Upper lobe of left lung (tissue), 4 donors: ENCODE measurements around the gene MSANTD1.

Source experiments
- POLR2A ChIP-seq, 4 donors: fragments of 450-650 bp; IDR thresholded peaks; one replicate each; pipeline ENCODE4 v1.5.1; 2016 to 2017; ENCODE audit warnings: antibody characterized with exemption in 4 of 4, mild to moderate bottlenecking in 2 of 4
- POLR2AphosphoS5 ChIP-seq, 2 donors: sonication (generic); formaldehyde crosslinking; IDR thresholded peaks; one replicate each; pipeline ENCODE4 v1.5.1; 2017; ENCODE audit warnings: antibody characterized with exemption in 2 of 2
- TF ChIP-seq, protein P1 (sequence below), 6 experiments: fragments of 450-650 bp in 4 of 6; fragments of 200-600 bp in 2 of 6; sonication (generic) in 2 of 6; IDR thresholded peaks; one replicate each; pipeline ENCODE4 v1.5.1; 2016 to 2019; ENCODE audit warnings: antibody characterized with exemption in 6 of 6

DNA sequence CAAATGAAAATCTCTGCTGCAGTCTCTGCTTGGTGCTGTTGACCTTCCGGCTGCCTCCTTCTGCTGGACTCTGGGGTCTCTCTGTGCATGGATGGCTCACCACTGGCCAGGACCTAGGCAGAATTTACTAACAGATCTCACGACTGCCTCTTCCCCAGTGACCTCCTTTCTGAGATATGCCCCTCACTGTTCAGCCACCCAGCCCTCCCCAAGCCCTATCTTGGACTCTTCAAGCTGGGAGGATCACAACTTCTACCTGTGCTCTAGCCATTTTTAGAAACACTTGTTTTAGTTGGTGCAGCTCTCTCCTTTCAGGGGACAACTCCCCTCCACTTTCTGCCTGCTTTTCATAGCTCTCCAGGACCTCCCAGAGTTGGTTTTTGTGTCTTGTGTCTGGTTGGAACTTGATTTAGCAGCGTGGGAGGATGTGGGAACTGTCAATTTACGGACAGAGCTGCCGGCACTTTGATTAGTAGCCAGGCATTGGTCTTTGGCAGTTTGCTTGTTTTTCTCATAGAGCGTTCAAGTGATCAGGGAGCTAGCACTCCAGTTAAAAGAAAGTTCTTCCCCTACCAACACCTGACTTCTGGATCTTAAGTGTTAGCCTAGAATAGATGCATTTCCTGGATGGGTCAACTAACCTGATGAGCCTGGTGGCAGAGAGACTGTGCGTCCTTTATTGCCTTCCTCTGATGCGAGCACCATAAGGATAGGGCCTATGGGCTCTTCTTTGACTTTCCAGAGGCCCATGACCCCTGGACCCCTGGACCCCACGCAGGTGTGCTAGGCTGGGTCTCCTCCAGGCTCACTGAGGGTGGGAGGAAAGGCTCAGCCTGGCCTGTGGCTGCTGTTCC, 50.4 kb downstream of the MSANTD1 start:
- TF ChIP-seq POLR2A (IDR thresholded peaks at IDR 0.05) (no peak), POLR2AphosphoS5 (IDR thresholded peaks at IDR 0.05) (no peak)
- TF ChIP-seq, protein P1, sequence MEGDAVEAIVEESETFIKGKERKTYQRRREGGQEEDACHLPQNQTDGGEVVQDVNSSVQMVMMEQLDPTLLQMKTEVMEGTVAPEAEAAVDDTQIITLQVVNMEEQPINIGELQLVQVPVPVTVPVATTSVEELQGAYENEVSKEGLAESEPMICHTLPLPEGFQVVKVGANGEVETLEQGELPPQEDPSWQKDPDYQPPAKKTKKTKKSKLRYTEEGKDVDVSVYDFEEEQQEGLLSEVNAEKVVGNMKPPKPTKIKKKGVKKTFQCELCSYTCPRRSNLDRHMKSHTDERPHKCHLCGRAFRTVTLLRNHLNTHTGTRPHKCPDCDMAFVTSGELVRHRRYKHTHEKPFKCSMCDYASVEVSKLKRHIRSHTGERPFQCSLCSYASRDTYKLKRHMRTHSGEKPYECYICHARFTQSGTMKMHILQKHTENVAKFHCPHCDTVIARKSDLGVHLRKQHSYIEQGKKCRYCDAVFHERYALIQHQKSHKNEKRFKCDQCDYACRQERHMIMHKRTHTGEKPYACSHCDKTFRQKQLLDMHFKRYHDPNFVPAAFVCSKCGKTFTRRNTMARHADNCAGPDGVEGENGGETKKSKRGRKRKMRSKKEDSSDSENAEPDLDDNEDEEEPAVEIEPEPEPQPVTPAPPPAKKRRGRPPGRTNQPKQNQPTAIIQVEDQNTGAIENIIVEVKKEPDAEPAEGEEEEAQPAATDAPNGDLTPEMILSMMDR (IDR thresholded peaks at IDR 0.05): no peak
